ENCODE results near the gene LMLN.
A peak's percentile ranks its signal among the peaks of the same experiment; 100 is the strongest.
"Not testable (repeated sequence)": the region's sequence is repeated elsewhere in the genome, so short reads cannot be mapped to it uniquely, and the experiment has no call there.

Gene LMLN

GRCh38 chr3:197957790-197958133 lies 2.3 kb upstream of the LMLN start:
- H3K27ac ChIP-seq (ENCODE audit: low read depth, low read length): peak overlapping the region; percentile 43
- peak overlapping the region in 1 of 2 donors; percentile 22 for H3K9ac ChIP-seq (ENCODE audit: low read depth in 1 of 2, low read length in 2 of 2)
- H3K4me3 ChIP-seq (ENCODE audit: low read depth in 1 of 2, low read length in 2 of 2): no peak overlapping the region
- no peaks in the 10 kb centered on the region for H3K9me3 ChIP-seq (ENCODE audit: control insufficient read depth in 1 of 2, low read length in 2 of 2)
- peaks cover 17 to 41% of the 10 kb centered on the region in 2 donors for H3K36me3 ChIP-seq (ENCODE audit: control insufficient read depth in 1 of 2, insufficient read depth in 2 of 2, low read length in 2 of 2)
- peaks cover 26 to 29% of the 10 kb centered on the region in 2 donors for H3K4me1 ChIP-seq (ENCODE audit: control insufficient read depth in 1 of 2, insufficient read depth in 2 of 2, low read length in 2 of 2)
- H3K27me3 ChIP-seq (ENCODE audit: control insufficient read depth in 1 of 2, insufficient read depth in 2 of 2, low read length in 2 of 2): no peaks in the 10 kb centered on the region

DNA sequence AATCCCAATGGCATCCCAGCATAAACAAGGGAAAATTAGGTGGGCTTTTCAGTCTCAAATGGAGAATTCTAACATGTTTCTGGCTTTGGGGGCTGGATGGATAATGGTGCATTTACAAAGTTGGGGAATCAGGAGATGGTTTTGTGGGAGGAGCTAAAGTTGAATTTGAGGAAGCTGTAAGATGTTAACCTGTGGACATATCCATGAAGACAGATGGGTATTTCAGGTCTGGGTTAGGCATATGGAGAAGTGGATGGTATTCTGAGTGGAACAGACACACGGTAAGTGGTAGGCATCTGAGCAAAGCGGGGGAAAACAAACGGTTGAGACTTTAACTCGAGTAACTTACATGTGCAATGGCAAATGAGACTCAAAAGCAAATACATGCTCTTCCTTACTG lies 1.7 kb upstream of the LMLN start:
- peak overlapping the region in 1 of 2 donors; percentile 22 for H3K9ac ChIP-seq (ENCODE audit: low read depth in 1 of 2, low read length in 2 of 2)
- H3K4me1 ChIP-seq (ENCODE audit: control insufficient read depth in 1 of 2, insufficient read depth in 2 of 2, low read length in 2 of 2): peaks cover 23 to 29% of the 10 kb centered on the region in 2 donors
- H3K27me3 ChIP-seq (ENCODE audit: control insufficient read depth in 1 of 2, insufficient read depth in 2 of 2, low read length in 2 of 2): no peaks in the 10 kb centered on the region
- H3K4me3 ChIP-seq (ENCODE audit: low read depth in 1 of 2, low read length in 2 of 2): no peak overlapping the region
- no peaks in the 10 kb centered on the region for H3K9me3 ChIP-seq (ENCODE audit: control insufficient read depth in 1 of 2, low read length in 2 of 2)
- H3K27ac ChIP-seq (ENCODE audit: low read depth, low read length): no peak overlapping the region
- H3K36me3 ChIP-seq (ENCODE audit: control insufficient read depth in 1 of 2, insufficient read depth in 2 of 2, low read length in 2 of 2): peaks cover 12 to 35% of the 10 kb centered on the region in 2 donors

GRCh38 chr3:197958848-197959247 lies 1.2 kb upstream of the LMLN start:
- not testable (repeated sequence) for H3K27me3 ChIP-seq (ENCODE audit: control insufficient read depth in 1 of 2, insufficient read depth in 2 of 2, low read length in 2 of 2); H3K9me3 ChIP-seq (ENCODE audit: control insufficient read depth in 1 of 2, low read length in 2 of 2); H3K27ac ChIP-seq (ENCODE audit: low read depth, low read length); H3K9ac ChIP-seq (ENCODE audit: low read depth in 1 of 2, low read length in 2 of 2)
- H3K36me3 ChIP-seq (ENCODE audit: control insufficient read depth in 1 of 2, insufficient read depth in 2 of 2, low read length in 2 of 2): peaks cover 9 to 30% of the 10 kb centered on the region in 2 donors
- peaks cover 22 to 25% of the 10 kb centered on the region in 2 donors for H3K4me1 ChIP-seq (ENCODE audit: control insufficient read depth in 1 of 2, insufficient read depth in 2 of 2, low read length in 2 of 2)
- H3K4me3 ChIP-seq (ENCODE audit: low read depth in 1 of 2, low read length in 2 of 2): peak overlapping the region; percentile 89 to 93

- Histone ChIP-seq H3K4me1 (ENCODE audit: control insufficient read depth in 1 of 2, insufficient read depth in 2 of 2, low read length in 2 of 2) (peaks cover 22 to 25% of the 10 kb centered on the region in 2 donors), H3K9me3 (ENCODE audit: control insufficient read depth in 1 of 2, low read length in 2 of 2) (no peaks in the 10 kb centered on the region), H3K4me3 (ENCODE audit: low read depth in 1 of 2, low read length in 2 of 2) (peak overlapping the region; percentile 89 to 93), H3K36me3 (ENCODE audit: control insufficient read depth in 1 of 2, insufficient read depth in 2 of 2, low read length in 2 of 2) (peaks cover 9 to 24% of the 10 kb centered on the region in 2 donors), H3K27ac (ENCODE audit: low read depth, low read length) (peak overlapping the region; percentile 53), H3K27me3 (ENCODE audit: control insufficient read depth in 1 of 2, insufficient read depth in 2 of 2, low read length in 2 of 2) (no peaks in the 10 kb centered on the region), H3K9ac (ENCODE audit: low read depth in 1 of 2, low read length in 2 of 2) (peak overlapping the region; percentile 54 to 75)
Observed at GRCh38 chr3:197959500-197959890, 522 bp upstream of the LMLN start.

DNA sequence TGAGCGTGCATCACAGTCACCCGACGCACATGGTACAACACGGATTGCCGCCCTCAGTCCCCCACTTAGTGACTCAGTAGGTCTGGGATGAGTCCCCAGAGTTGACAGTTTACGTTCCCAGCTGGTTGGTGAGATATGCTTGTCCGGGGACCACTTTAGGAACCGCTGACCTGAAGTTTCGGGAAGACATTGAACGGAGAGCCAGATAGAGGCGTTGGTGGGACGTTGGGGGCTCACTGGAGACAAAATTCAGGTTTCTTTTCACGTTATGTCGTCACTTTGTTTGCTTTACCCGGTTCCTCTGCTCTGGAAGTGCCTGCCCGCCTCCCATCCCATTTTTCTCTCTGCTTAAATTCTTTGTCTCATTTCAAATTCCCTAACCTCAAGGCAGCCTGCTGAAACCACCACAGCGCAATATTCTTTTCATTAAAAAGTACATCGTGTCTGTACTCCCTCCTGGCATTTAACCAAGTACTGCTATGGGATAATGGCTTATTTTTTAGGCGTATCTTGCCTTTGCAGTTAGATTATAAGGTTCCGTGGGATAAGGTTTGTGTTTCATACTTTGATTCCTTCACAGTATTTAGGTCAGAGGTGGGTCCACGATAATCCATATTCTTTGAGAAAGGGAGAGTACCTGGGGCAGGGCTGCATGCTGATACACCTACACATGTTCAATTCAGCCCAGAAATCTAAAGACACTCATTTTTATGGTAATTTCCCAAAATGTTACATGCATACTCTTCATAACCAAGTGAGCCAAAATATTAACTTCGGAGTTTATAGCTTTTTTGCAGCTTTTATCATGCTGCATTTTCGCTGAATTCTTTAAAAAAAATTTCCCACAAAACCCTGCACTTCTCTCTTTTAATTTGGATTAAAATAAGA lies 921 bp downstream of the LMLN start:
- Histone ChIP-seq H3K4me1 (ENCODE audit: control insufficient read depth in 1 of 2, insufficient read depth in 2 of 2, low read length in 2 of 2) (peaks cover 22 to 25% of the 10 kb centered on the region in 2 donors), H3K4me3 (ENCODE audit: low read depth in 1 of 2, low read length in 2 of 2) (peak overlapping the region; percentile 89 to 93)

GRCh38 chr3:197961582-197961945 lies 1.5 kb downstream of the LMLN start:
- Histone ChIP-seq H3K9ac (ENCODE audit: low read depth in 1 of 2, low read length in 2 of 2) (peak overlapping the region in 1 of 2 donors; percentile 75), H3K27ac (ENCODE audit: low read depth, low read length) (no peak overlapping the region), H3K36me3 (ENCODE audit: control insufficient read depth in 1 of 2, insufficient read depth in 2 of 2, low read length in 2 of 2) (peaks cover 0 to 3% of the 10 kb centered on the region in 2 donors), H3K27me3 (ENCODE audit: control insufficient read depth in 1 of 2, insufficient read depth in 2 of 2, low read length in 2 of 2) (no peaks in the 10 kb centered on the region), H3K4me3 (ENCODE audit: low read depth in 1 of 2, low read length in 2 of 2) (peak overlapping the region in 1 of 2 donors; percentile 89), H3K9me3 (ENCODE audit: control insufficient read depth in 1 of 2, low read length in 2 of 2) (no peaks in the 10 kb centered on the region), H3K4me1 (ENCODE audit: control insufficient read depth in 1 of 2, insufficient read depth in 2 of 2, low read length in 2 of 2) (peaks cover 22 to 25% of the 10 kb centered on the region in 2 donors)

More for the DNA sequence above, 921 bp downstream of the LMLN start:
- H3K36me3 ChIP-seq (ENCODE audit: control insufficient read depth in 1 of 2, insufficient read depth in 2 of 2, low read length in 2 of 2): peaks cover 1 to 10% of the 10 kb centered on the region in 2 donors
- H3K9ac ChIP-seq (ENCODE audit: low read depth in 1 of 2, low read length in 2 of 2): peak overlapping the region; percentile 56 to 75
- no peaks in the 10 kb centered on the region for H3K9me3 ChIP-seq (ENCODE audit: control insufficient read depth in 1 of 2, low read length in 2 of 2)
- H3K27me3 ChIP-seq (ENCODE audit: control insufficient read depth in 1 of 2, insufficient read depth in 2 of 2, low read length in 2 of 2): no peaks in the 10 kb centered on the region
- H3K27ac ChIP-seq (ENCODE audit: low read depth, low read length): peak overlapping the region; percentile 74

DNA sequence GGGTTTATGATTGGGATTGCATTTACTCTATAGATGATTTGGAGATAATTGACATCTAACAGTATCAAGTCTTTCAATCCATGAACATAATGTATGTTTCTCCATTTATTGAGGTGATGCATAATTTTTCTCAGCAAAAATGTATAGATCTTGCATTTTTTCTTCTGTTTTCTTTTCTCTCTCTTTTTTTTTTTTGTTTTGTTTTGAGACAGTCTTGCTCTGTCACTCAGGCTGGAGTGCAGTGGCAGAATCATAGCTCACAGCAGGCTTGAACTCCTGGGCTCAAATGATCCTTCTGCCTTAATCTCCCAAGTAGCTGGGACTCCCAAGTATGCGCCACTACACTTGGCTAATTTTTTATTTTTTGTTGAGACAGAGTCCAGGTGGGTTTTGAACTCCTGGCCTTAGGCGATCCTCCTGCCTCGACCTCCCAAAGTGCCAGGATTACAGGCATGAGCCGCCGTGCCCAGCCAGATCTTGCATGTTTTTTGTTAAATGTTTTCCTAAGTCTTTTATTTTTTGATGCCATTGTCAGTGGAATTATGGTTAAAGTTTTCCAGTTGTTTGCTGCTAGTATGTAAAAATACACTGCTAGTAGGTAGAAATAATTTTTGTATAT lies 3.1 kb downstream of the LMLN start:
- Histone ChIP-seq H3K36me3 (ENCODE audit: control insufficient read depth in 1 of 2, insufficient read depth in 2 of 2, low read length in 2 of 2) (no peaks in the 10 kb centered on the region), H3K4me1 (ENCODE audit: control insufficient read depth in 1 of 2, insufficient read depth in 2 of 2, low read length in 2 of 2) (peaks cover 19 to 20% of the 10 kb centered on the region in 2 donors), H3K9me3 (ENCODE audit: control insufficient read depth in 1 of 2, low read length in 2 of 2) (peaks cover 0 to 8% of the 10 kb centered on the region in 2 donors), H3K27ac (ENCODE audit: low read depth, low read length) (no peak overlapping the region), H3K27me3 (ENCODE audit: control insufficient read depth in 1 of 2, insufficient read depth in 2 of 2, low read length in 2 of 2) (no peaks in the 10 kb centered on the region), H3K4me3 (ENCODE audit: low read depth in 1 of 2, low read length in 2 of 2) (no peak overlapping the region), H3K9ac (ENCODE audit: low read depth in 1 of 2, low read length in 2 of 2) (no peak overlapping the region)

DNA sequence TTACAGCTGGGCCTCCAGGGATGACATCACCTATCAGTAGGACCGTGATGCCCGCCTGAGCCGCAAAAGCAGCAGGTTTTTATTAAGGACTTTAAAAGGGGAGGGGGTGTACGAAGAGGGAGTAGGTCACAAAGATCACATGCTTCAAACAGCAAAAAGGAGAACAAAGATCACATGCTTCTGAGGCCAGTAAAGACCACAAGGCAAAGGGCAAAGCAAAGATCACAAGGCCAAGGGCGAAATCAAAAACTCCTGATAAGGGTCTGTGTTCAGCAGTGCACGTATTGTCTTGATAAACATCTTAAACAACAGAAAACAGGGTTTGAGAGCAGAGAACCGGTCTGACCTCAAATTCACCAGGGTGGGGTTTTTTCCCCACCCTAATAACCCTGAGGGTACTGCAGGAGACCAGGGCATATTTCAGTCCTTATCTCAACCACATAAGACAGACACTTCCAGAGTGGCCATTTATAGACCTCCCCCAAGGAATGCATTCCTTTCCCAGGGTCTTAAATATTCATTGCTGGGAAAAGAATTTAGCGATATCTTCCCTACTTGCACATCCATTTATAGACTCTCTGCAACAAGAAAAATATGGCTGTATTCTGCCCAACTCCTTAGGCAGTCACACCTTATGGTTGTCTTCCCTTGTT lies 7.4 kb downstream of the LMLN start:
- H3K4me3 ChIP-seq (ENCODE audit: low read depth in 1 of 2, low read length in 2 of 2); H3K4me1 ChIP-seq (ENCODE audit: control insufficient read depth in 1 of 2, insufficient read depth in 2 of 2, low read length in 2 of 2); H3K9me3 ChIP-seq (ENCODE audit: control insufficient read depth in 1 of 2, low read length in 2 of 2); H3K27me3 ChIP-seq (ENCODE audit: control insufficient read depth in 1 of 2, insufficient read depth in 2 of 2, low read length in 2 of 2); H3K27ac ChIP-seq (ENCODE audit: low read depth, low read length); H3K36me3 ChIP-seq (ENCODE audit: control insufficient read depth in 1 of 2, insufficient read depth in 2 of 2, low read length in 2 of 2); H3K9ac ChIP-seq (ENCODE audit: low read depth in 1 of 2, low read length in 2 of 2): not testable (repeated sequence)

DNA sequence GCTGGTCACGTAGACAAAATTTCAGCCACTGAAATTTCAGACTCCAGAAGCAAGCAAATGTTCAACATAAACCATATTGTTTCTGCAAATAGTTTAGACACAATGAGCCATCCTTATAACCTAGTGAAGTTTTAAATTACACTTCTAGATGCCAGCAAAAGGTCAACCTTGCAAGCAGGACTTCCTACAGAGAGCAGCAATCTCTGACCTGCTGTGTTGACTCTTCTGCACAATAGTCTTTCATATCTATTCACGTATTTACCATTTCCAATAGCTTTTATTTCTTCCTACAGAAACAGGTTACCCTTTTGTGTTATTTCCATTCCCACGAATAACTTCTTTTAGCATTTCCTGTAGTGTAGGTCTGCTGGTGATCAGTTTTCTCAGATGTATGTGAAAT lies 10.6 kb downstream of the LMLN start:
- Histone ChIP-seq H3K9me3 (ENCODE audit: control insufficient read depth in 1 of 2, low read length in 2 of 2) (peaks cover 0 to 8% of the 10 kb centered on the region in 2 donors), H3K9ac (ENCODE audit: low read depth in 1 of 2, low read length in 2 of 2) (no peak overlapping the region), H3K4me1 (ENCODE audit: control insufficient read depth in 1 of 2, insufficient read depth in 2 of 2, low read length in 2 of 2) (no peaks in the 10 kb centered on the region), H3K4me3 (ENCODE audit: low read depth in 1 of 2, low read length in 2 of 2) (no peak overlapping the region), H3K36me3 (ENCODE audit: control insufficient read depth in 1 of 2, insufficient read depth in 2 of 2, low read length in 2 of 2) (no peaks in the 10 kb centered on the region), H3K27me3 (ENCODE audit: control insufficient read depth in 1 of 2, insufficient read depth in 2 of 2, low read length in 2 of 2) (no peaks in the 10 kb centered on the region), H3K27ac (ENCODE audit: low read depth, low read length) (no peak overlapping the region)

GRCh38 chr3:197974016-197974415 lies 14.0 kb downstream of the LMLN start:
- no peaks in the 10 kb centered on the region for H3K27me3 ChIP-seq (ENCODE audit: control insufficient read depth in 1 of 2, insufficient read depth in 2 of 2, low read length in 2 of 2)
- no peaks in the 10 kb centered on the region for H3K9me3 ChIP-seq (ENCODE audit: control insufficient read depth in 1 of 2, low read length in 2 of 2)
- H3K9ac ChIP-seq (ENCODE audit: low read depth in 1 of 2, low read length in 2 of 2): no peak overlapping the region
- H3K4me1 ChIP-seq (ENCODE audit: control insufficient read depth in 1 of 2, insufficient read depth in 2 of 2, low read length in 2 of 2): no peaks in the 10 kb centered on the region
- H3K4me3 ChIP-seq (ENCODE audit: low read depth in 1 of 2, low read length in 2 of 2): no peak overlapping the region
- no peak overlapping the region for H3K27ac ChIP-seq (ENCODE audit: low read depth, low read length)
- H3K36me3 ChIP-seq (ENCODE audit: control insufficient read depth in 1 of 2, insufficient read depth in 2 of 2, low read length in 2 of 2): no peaks in the 10 kb centered on the region

Measured in duodenal mucosa (tissue), 2 donors.